Measurements from ENCODE around the gene ADARB1. TPM values are rescaled to one million over a fixed set of nuclear protein-coding genes. Genes with fewer than 3 reads are reported as not detected.
A peak's percentile ranks its signal among the peaks of the same experiment; 100 is the strongest.

ADARB1 gene
- polyA plus RNA-seq, 1 of the 3 experiments (the other 2 are of a cell fraction): 7.8 TPM

DNA sequence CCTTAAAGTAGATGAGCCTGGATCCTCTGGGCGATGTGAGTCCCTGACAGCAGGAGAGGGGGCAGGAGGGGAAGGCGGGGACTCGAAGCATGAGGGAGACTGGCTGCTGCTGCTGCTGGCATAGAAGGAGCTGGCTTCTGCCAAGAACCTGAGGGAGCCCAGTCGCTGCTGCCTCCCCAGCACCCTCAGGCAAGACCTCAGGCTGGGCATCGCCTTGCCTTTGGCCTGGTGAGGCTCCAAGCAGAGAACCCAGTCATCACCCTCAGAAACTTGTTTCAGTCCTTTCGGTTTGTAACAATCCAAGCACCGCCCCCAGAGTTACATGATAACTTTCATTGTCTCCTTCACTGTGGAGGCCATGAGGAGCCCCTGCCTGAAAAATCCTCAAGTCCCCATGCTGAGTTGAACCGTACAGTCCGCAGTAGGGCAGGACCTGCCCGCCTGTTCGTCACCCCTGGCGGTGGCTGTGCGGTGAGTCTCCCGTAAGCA lies 174.6 kb downstream of the ADARB1 start:
- H3K27ac ChIP-seq (ENCODE audit: low read depth in 2 of 2, low read length in 1 of 2): no peak overlapping the region
- H3K36me3 ChIP-seq (replicated peaks in 1 of 2; ENCODE audit: control insufficient read depth in 1 of 2, insufficient read depth in 2 of 2, low read length in 1 of 2): no peaks in the 10 kb centered on the region
- peak overlapping the region; percentile 6 to 43; a peak in 3 of 4 replicates for H3K4me3 ChIP-seq (ENCODE audit: low read depth in 2 of 2, low read length in 1 of 2)
- H3K9me2 ChIP-seq: no peaks in the 10 kb centered on the region
- peaks cover under 1% of the 10 kb centered on the region; the same call in 1 of the 2 replicates for H3K9me3 ChIP-seq
- peak; percentile 71 for DNase-seq
- ChIA-PET POLR2A (no interaction called here), CTCF (interaction anchor here (2.0 to 4.2 kb wide), 2 partner anchors 108 to 111 kb away, joined by 11 to 21 read pairs; no protein-coding TSS in a partner anchor)
- H3K79me2 ChIP-seq (ENCODE audit: insufficient read depth): no peaks in the 10 kb centered on the region
- no peak for TF ChIP-seq ELF1 (IDR thresholded peaks at IDR 0.05)
- TF ChIP-seq NFIC (IDR thresholded peaks at IDR 0.05; ENCODE audit: borderline replicate concordance): peak; percentile 13; the same call in 1 of the 2 replicates
- H3K9ac ChIP-seq: no peak overlapping the region
- H4K20me1 ChIP-seq (ENCODE audit: insufficient read depth): no peaks in the 10 kb centered on the region
- H3F3A ChIP-seq (replicated peaks; ENCODE audit: insufficient read depth): no peaks in the 10 kb centered on the region
- H2AFZ ChIP-seq (ENCODE audit: low read depth): peak overlapping the region; percentile 64
- peak overlapping the region; percentile 80 for H3K4me2 ChIP-seq
- 55% methylated on average over 12 of the region's 14 CpGs for WGBS (ENCODE audit: low lambda C conversion rate)
- H3K4me1 ChIP-seq (ENCODE audit: control insufficient read depth in 1 of 2, insufficient read depth in 2 of 2, low read depth in 1 of 2, low read length in 1 of 2): peaks cover 0 to 18% of the 10 kb centered on the region in 2 experiments; a peak in 1 of 4 replicates
- H3K27me3 ChIP-seq (ENCODE audit: insufficient read depth): no peaks in the 10 kb centered on the region

DNA sequence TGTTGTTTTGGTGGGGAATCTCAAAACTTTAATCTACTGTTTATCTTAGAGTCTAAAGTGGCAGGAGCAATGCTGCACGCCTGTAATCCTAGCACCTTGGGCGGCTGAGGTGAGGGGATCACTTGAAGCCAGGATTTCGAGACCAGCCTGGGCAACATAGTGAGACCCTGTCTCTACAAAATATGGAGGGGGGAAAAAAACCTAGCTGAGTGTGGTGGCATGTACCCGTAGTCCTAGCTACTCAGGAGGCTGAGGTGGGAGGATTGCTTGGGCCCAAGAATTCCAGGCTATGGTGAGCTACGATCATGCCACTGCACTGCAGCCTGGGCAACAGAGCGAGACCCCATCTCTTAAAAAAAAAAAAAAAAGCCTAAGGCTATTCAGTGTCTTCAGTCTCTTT lies 175.2 kb downstream of the ADARB1 start:
- TF ChIP-seq, protein P1, sequence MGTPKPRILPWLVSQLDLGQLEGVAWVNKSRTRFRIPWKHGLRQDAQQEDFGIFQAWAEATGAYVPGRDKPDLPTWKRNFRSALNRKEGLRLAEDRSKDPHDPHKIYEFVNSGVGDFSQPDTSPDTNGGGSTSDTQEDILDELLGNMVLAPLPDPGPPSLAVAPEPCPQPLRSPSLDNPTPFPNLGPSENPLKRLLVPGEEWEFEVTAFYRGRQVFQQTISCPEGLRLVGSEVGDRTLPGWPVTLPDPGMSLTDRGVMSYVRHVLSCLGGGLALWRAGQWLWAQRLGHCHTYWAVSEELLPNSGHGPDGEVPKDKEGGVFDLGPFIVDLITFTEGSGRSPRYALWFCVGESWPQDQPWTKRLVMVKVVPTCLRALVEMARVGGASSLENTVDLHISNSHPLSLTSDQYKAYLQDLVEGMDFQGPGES (IDR thresholded peaks at IDR 0.05; ENCODE audit: low read depth, low read length): no peak
- TF ChIP-seq, protein P2, sequence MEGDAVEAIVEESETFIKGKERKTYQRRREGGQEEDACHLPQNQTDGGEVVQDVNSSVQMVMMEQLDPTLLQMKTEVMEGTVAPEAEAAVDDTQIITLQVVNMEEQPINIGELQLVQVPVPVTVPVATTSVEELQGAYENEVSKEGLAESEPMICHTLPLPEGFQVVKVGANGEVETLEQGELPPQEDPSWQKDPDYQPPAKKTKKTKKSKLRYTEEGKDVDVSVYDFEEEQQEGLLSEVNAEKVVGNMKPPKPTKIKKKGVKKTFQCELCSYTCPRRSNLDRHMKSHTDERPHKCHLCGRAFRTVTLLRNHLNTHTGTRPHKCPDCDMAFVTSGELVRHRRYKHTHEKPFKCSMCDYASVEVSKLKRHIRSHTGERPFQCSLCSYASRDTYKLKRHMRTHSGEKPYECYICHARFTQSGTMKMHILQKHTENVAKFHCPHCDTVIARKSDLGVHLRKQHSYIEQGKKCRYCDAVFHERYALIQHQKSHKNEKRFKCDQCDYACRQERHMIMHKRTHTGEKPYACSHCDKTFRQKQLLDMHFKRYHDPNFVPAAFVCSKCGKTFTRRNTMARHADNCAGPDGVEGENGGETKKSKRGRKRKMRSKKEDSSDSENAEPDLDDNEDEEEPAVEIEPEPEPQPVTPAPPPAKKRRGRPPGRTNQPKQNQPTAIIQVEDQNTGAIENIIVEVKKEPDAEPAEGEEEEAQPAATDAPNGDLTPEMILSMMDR (IDR thresholded peaks at IDR 0.05): no peak
- TF ChIP-seq ELF1 (IDR thresholded peaks at IDR 0.05): no peak
- TF ChIP-seq TAF1 (IDR thresholded peaks at IDR 0.05; ENCODE audit: borderline replicate concordance, low read depth, low read length): no peak
- TF ChIP-seq CHD2 (IDR thresholded peaks at IDR 0.05; ENCODE audit: low read length, partially characterized antibody): no peak
- no peak for TF ChIP-seq RCOR1 (IDR thresholded peaks at IDR 0.05; ENCODE audit: low read length)
- no peak for TF ChIP-seq NRF1 (IDR thresholded peaks at IDR 0.05; ENCODE audit: low read depth, low read length)
- TF ChIP-seq POLR2AphosphoS5 (IDR thresholded peaks at IDR 0.05; ENCODE audit: low read depth, low read length): no peak
- no peaks in the 10 kb centered on the region for H4K20me1 ChIP-seq (ENCODE audit: insufficient read depth)
- CTCF ChIA-PET: interaction anchor here (2.0 to 4.2 kb wide), 2 partner anchors 109 to 112 kb away, joined by 11 to 21 read pairs; no protein-coding TSS in a partner anchor
- no peak overlapping the region for H3K27ac ChIP-seq (ENCODE audit: low read depth in 2 of 2, low read length in 1 of 2)
- no peak overlapping the region for H3K4me2 ChIP-seq
- no peaks in the 10 kb centered on the region for H3K27me3 ChIP-seq (ENCODE audit: insufficient read depth)
- POLR2A ChIA-PET: no interaction called here
- 88% methylated on average over 6 of the region's 6 CpGs for WGBS (ENCODE audit: low lambda C conversion rate)
- H3K9me3 ChIP-seq: no peaks in the 10 kb centered on the region
- DNase-seq: no peak
- H2AFZ ChIP-seq (ENCODE audit: low read depth): no peak overlapping the region
- no peaks in the 10 kb centered on the region for H3F3A ChIP-seq (replicated peaks; ENCODE audit: insufficient read depth)
- H3K4me1 ChIP-seq (ENCODE audit: control insufficient read depth in 1 of 2, insufficient read depth in 2 of 2, low read depth in 1 of 2, low read length in 1 of 2): peaks cover 0 to 18% of the 10 kb centered on the region in 2 experiments; a peak in 1 of 4 replicates
- no peaks in the 10 kb centered on the region for H3K9me2 ChIP-seq
- no peak overlapping the region for H3K4me3 ChIP-seq (ENCODE audit: low read depth in 2 of 2, low read length in 1 of 2)
- no peaks in the 10 kb centered on the region for H3K36me3 ChIP-seq (replicated peaks in 1 of 2; ENCODE audit: control insufficient read depth in 1 of 2, insufficient read depth in 2 of 2, low read length in 1 of 2)
- H3K79me2 ChIP-seq (ENCODE audit: insufficient read depth): no peaks in the 10 kb centered on the region
- H3K9ac ChIP-seq: no peak overlapping the region
